ENCODE measurements around the gene BLVRB.
"Not testable (repeated sequence)": the region's sequence is repeated elsewhere in the genome, so short reads cannot be mapped to it uniquely, and the experiment has no call there.

- TF ChIP-seq EZH2 (IDR thresholded peaks at IDR 0.05; ENCODE audit: borderline replicate concordance, low read length); CTCF (IDR thresholded peaks at IDR 0.05; ENCODE audit: low read length): not testable (repeated sequence)
These were observed 35.3 kb downstream of the BLVRB start for GRCh38 chr19:40430242-40430641.

All from OCI-LY1 (cell line).